Right atrium auricular region (tissue), 2 donors: Measurements from ENCODE around the gene ARF1. TPM values are rescaled to one million over a fixed set of nuclear protein-coding genes. Genes with fewer than 3 reads are reported as not detected.

ENCODE experiments used
- DNase-seq: peaks from one replicate; pipeline ENCODE4 v3.0.0-alpha.2; 2019; ENCODE audit warnings: low spot score
- H3K27ac ChIP-seq, 2 donors: fragments of 200-600 bp; sonication (generic); 1 replicate in 1 of 2; 2 replicates in 1 of 2; pipeline ENCODE4 v1.5.1; 2016 to 2019
- H3K27me3 ChIP-seq, 2 donors: fragments of 200-600 bp; sonication (generic); one replicate each; pipeline versions ENCODE4 v1.5.1 to v1.6.0; 2017 to 2019
- H3K36me3 ChIP-seq: fragments of 200-600 bp; sonication (generic); one replicate; pipeline ENCODE4 v1.5.1; 2016
- H3K4me1 ChIP-seq, 2 donors: fragments of 200-600 bp; sonication (generic); one replicate each; pipeline versions ENCODE4 v1.5.1 to v1.6.0; 2017 to 2019
- H3K4me3 ChIP-seq, 2 donors: fragments of 200-600 bp; sonication (generic); 1 replicate in 1 of 2; 2 replicates in 1 of 2; pipeline ENCODE4 v1.5.1; 2017 to 2019; ENCODE audit warnings: mild to moderate bottlenecking in 1 of 2, moderate library complexity in 1 of 2
- H3K9me3 ChIP-seq, 2 donors: fragments of 200-600 bp; sonication (generic); one replicate each; pipeline ENCODE4 v1.5.1; 2019
- total RNA-seq, 2 donors: library from RNA; depleted of rRNA; stranded (reverse); fragments of >200 nt; gene quantifications; one replicate each; pipeline ENCODE4 v1.1.0, GENCODE V29; 2016
- TF ChIP-seq, protein P1 (sequence below), 2 donors: fragments of 200-600 bp; sonication (generic); IDR thresholded peaks; one replicate each; pipeline ENCODE4 v1.5.1; 2019; ENCODE audit warnings: antibody characterized with exemption in 2 of 2

ARF1 gene
- total RNA-seq, 2 donors from 2014 or later, result 375 to 422 TPM

DNA sequence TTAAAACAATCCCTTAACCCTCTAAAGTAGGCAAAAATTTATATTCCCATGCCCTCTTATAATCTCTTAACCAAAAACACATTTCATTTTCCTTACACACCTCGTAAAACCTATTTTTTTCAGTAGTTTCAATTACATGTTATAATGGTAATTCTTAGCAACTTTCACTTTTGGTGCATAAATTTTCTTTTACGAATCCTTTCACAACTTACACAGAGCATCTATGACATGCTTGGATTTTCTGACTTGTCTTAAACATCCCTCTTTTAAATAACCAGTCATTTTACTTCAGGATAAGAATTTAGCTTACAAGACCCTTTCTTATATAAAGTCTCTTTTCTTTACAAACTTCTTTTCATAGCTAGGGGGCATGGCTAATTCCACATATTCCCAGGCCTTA is 35.5 kb downstream of the ARF1 start:
- Histone ChIP-seq H3K27ac (no peak overlapping the region), H3K36me3 (no peaks in the 10 kb centered on the region), H3K4me3 (no peak overlapping the region), H3K27me3 (no peaks in the 10 kb centered on the region), H3K4me1 (no peaks in the 10 kb centered on the region), H3K9me3 (no peaks in the 10 kb centered on the region)
- no peak for DNase-seq
- TF ChIP-seq, protein P1, sequence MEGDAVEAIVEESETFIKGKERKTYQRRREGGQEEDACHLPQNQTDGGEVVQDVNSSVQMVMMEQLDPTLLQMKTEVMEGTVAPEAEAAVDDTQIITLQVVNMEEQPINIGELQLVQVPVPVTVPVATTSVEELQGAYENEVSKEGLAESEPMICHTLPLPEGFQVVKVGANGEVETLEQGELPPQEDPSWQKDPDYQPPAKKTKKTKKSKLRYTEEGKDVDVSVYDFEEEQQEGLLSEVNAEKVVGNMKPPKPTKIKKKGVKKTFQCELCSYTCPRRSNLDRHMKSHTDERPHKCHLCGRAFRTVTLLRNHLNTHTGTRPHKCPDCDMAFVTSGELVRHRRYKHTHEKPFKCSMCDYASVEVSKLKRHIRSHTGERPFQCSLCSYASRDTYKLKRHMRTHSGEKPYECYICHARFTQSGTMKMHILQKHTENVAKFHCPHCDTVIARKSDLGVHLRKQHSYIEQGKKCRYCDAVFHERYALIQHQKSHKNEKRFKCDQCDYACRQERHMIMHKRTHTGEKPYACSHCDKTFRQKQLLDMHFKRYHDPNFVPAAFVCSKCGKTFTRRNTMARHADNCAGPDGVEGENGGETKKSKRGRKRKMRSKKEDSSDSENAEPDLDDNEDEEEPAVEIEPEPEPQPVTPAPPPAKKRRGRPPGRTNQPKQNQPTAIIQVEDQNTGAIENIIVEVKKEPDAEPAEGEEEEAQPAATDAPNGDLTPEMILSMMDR (IDR thresholded peaks at IDR 0.05), result no peak

DNA sequence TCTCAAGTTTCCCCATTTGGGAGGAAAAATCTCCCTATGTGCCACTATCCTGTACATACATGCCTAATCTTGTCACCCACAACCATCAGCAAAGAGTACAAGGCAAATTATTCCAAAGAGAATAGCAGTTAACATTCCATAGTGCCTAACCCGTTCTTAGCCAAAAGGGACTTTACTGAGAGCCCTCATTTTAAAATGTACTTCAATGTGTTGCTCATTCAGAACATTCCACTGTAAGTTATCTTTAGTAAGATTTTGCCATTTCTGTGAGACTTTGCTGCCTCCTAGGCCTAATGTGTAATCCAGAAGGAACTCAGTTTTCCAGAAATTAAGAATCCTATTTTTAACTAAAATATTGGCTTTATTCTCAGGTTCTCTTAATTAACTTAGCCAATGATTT is 37.8 kb downstream of the ARF1 start:
- H3K27ac ChIP-seq, result no peak overlapping the region
- H3K27me3 ChIP-seq, result no peaks in the 10 kb centered on the region
- DNase-seq, result no peak

DNA sequence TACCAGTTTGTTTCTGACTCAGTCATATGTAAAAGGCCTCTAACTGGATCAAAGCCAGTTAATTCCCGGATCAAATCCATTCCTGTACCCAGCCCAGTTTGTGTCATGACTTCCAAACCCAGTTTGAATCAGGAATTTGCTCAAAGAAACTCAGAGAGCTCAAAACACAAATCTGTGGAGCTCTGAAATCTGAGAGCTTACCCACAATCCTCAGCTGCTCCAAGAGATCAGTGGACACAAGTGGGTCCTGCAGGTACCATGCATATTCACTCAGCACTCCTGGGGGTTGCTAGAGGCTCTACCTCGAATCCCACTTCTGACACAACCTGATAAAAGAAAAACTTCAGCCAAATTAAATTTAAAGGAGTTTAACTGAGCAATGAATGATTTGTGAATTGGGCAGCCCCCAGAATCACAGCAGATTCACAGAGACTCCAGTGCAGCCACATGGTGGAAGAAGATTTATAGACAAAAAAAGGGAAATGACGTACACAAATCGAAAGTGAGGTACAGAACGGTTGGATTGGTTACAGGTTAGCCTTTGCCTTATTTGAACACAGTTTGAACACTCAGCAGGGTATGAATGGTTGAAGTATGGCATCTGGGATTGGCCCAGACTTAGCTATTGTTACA is 38.5 kb downstream of the ARF1 start:
- no peak for DNase-seq
- no peaks in the 10 kb centered on the region for H3K9me3 ChIP-seq
- H3K4me3 ChIP-seq, result no peak overlapping the region
- H3K36me3 ChIP-seq, result no peaks in the 10 kb centered on the region
- H3K27me3 ChIP-seq, result no peaks in the 10 kb centered on the region
- TF ChIP-seq, protein P1 (IDR thresholded peaks at IDR 0.05), result no peak
- no peak overlapping the region for H3K27ac ChIP-seq
- no peaks in the 10 kb centered on the region for H3K4me1 ChIP-seq

More for the DNA sequence above, 37.8 kb downstream of the ARF1 start:
- TF ChIP-seq, protein P1 (IDR thresholded peaks at IDR 0.05), result no peak
- no peak overlapping the region for H3K4me3 ChIP-seq
- no peaks in the 10 kb centered on the region for H3K4me1 ChIP-seq
- H3K36me3 ChIP-seq, result no peaks in the 10 kb centered on the region
- no peaks in the 10 kb centered on the region for H3K9me3 ChIP-seq

DNA sequence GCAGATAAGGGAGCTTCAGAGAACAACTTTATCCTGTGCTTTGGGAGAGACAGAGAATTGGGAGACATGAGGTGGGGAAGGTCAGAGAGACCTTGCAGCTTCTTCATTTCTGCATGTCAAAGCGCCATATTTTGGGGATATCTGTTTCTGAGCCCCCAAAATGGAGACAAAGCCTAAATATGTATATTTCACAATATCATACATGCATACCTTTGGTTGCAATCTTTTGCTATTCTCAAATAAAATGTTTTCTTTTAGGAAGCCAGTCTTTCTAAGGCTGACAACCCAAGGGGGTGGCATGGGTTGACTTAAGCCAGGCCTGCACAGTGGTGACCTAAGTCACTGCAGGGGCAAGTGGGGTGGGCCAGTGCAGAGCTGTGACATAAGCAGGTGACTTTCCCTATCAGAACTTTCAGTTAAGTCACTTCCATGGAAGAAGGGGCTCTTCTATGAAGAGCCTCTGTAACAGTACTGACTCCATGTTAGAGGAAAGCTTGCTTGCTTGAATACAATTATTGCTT is 40.5 kb downstream of the ARF1 start:
- H3K9me3 ChIP-seq, result no peaks in the 10 kb centered on the region
- no peak overlapping the region for H3K4me3 ChIP-seq
- no peaks in the 10 kb centered on the region for H3K27me3 ChIP-seq
- no peaks in the 10 kb centered on the region for H3K4me1 ChIP-seq
- H3K27ac ChIP-seq, result no peak overlapping the region
- no peak for DNase-seq
- TF ChIP-seq, protein P1 (IDR thresholded peaks at IDR 0.05), result no peak
- H3K36me3 ChIP-seq, result no peaks in the 10 kb centered on the region

DNA sequence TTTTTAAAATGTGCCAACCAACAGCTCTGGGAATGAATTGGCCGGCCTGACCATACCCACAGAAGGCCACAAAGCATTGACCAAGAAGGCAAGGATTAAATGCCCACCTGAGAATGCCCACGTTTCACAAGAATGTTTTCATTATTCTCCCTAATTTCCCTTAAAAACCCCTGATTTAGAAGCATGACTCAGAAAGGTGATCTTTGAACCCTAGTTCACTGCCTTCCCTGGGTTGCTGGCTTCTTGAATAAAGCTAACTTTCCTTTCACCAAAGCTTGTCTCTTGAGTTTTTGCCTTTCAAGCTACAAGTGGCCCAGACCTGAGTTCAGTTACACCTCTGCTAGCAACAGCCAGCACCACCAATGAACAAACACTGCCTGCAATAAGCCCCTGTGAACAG is 41.0 kb downstream of the ARF1 start:
- H3K27ac ChIP-seq, result no peak overlapping the region
- TF ChIP-seq, protein P1 (IDR thresholded peaks at IDR 0.05), result no peak
- H3K4me3 ChIP-seq, result no peak overlapping the region
- H3K27me3 ChIP-seq, result no peaks in the 10 kb centered on the region
- H3K36me3 ChIP-seq, result no peaks in the 10 kb centered on the region
- no peaks in the 10 kb centered on the region for H3K4me1 ChIP-seq
- no peaks in the 10 kb centered on the region for H3K9me3 ChIP-seq
- no peak for DNase-seq

DNA sequence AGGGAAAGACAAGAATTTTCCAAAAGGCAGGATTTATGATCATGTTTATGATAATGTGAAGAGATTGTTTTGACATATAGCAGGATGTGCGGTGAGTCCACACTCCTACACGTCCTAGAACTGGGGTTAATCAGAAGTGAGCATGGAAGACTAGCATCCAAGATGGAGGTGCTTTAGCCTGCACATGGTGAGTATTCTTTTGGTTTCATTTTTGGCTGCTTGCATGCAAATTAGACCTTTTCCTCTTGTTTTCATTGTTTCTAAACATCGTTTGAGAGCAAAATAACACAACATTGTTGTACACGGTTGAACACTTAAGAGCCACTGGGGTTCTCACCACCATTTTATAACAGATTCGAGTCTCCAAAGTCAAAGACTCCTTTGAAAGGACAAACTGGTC is 42.7 kb downstream of the ARF1 start:
- no peak for DNase-seq
- TF ChIP-seq, protein P1 (IDR thresholded peaks at IDR 0.05), result no peak
- Histone ChIP-seq H3K27ac (no peak overlapping the region), H3K9me3 (no peaks in the 10 kb centered on the region), H3K36me3 (no peaks in the 10 kb centered on the region), H3K27me3 (no peaks in the 10 kb centered on the region), H3K4me1 (no peaks in the 10 kb centered on the region), H3K4me3 (no peak overlapping the region)
